ENCODE data around the gene DMWD.

DNA sequence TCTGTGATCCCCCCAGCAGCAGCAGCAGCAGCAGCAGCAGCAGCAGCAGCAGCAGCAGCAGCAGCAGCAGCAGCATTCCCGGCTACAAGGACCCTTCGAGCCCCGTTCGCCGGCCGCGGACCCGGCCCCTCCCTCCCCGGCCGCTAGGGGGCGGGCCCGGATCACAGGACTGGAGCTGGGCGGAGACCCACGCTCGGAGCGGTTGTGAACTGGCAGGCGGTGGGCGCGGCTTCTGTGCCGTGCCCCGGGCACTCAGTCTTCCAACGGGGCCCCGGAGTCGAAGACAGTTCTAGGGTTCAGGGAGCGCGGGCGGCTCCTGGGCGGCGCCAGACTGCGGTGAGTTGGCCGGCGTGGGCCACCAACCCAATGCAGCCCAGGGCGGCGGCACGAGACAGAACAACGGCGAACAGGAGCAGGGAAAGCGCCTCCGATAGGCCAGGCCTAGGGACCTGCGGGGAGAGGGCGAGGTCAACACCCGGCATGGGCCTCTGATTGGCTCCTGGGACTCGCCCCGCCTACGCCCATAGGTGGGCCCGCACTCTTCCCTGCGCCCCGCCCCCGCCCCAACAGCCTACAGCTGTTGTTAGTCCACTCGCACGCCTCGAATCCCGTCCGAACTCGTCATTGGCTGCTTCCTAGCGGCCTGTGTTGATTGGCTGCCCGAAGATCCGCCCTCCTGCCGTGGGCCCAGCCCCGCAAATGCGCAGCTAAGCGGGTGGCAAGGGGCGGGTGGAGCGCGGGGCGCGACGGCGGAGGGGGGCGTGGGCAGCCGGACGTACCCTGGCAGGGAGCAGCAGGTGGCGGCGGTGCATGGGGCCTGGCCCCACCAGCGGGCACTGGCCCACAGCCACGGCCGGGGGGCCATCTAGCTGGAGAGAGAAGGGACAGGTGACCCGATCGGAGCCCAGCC lies 22.2 kb downstream of the DMWD start:
- TF ChIP-seq, protein P1, sequence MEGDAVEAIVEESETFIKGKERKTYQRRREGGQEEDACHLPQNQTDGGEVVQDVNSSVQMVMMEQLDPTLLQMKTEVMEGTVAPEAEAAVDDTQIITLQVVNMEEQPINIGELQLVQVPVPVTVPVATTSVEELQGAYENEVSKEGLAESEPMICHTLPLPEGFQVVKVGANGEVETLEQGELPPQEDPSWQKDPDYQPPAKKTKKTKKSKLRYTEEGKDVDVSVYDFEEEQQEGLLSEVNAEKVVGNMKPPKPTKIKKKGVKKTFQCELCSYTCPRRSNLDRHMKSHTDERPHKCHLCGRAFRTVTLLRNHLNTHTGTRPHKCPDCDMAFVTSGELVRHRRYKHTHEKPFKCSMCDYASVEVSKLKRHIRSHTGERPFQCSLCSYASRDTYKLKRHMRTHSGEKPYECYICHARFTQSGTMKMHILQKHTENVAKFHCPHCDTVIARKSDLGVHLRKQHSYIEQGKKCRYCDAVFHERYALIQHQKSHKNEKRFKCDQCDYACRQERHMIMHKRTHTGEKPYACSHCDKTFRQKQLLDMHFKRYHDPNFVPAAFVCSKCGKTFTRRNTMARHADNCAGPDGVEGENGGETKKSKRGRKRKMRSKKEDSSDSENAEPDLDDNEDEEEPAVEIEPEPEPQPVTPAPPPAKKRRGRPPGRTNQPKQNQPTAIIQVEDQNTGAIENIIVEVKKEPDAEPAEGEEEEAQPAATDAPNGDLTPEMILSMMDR (IDR thresholded peaks at IDR 0.05), result peak; percentile 83 to 97 (median 93)
- peak; percentile 65 to 74 (median 71) for TF ChIP-seq POLR2A (IDR thresholded peaks at IDR 0.05)
